GM12892 (cell line): Measurements from ENCODE around the gene ZFYVE28.

Experiments
- POLR2A ChIP-seq: IDR thresholded peaks from 2 replicates; pipeline ENCODE4 v1.6.1; 2011; ENCODE audit warnings: low read depth, low read length, control low read depth
- POLR2AphosphoS5 ChIP-seq: IDR thresholded peaks from 2 replicates; pipeline ENCODE4 v1.6.1; 2011; ENCODE audit warnings: low read depth, low read length, control low read depth
- TAF1 ChIP-seq: IDR thresholded peaks from 2 replicates; pipeline ENCODE4 v1.6.1; 2011; ENCODE audit warnings: low read depth, mild to moderate bottlenecking, control low read depth, low read length, borderline replicate concordance

GRCh38 chr4:2443956-2444740, 25.7 kb upstream of the ZFYVE28 start:
- TF ChIP-seq TAF1 (no peak), POLR2AphosphoS5 (no peak), POLR2A (no peak)
